Tibial nerve (tissue), 3 donors: ENCODE data around the gene FAM131C.

ENCODE experiments used
- POLR2A ChIP-seq, 2 donors: fragments of 450-650 bp; IDR thresholded peaks; one replicate each; pipeline ENCODE4 v1.6.1; 2017; ENCODE audit warnings: antibody characterized with exemption in 2 of 2, mild to moderate bottlenecking in 2 of 2, moderate library complexity in 2 of 2
- TF ChIP-seq, protein P1 (sequence below), 5 experiments: fragments of 200-600 bp in 3 of 5; fragments of 450-650 bp in 2 of 5; sonication (generic) in 3 of 5; IDR thresholded peaks; one replicate each; pipeline ENCODE4 v1.5.1; 2016 to 2019; ENCODE audit warnings: antibody characterized with exemption in 5 of 5, mild to moderate bottlenecking in 3 of 5, moderate library complexity in 2 of 5

GRCh38 chr1:16054598-16055540 is 18.6 kb downstream of the FAM131C start:
- no peak for TF ChIP-seq POLR2A (IDR thresholded peaks at IDR 0.05)
- TF ChIP-seq, protein P1, sequence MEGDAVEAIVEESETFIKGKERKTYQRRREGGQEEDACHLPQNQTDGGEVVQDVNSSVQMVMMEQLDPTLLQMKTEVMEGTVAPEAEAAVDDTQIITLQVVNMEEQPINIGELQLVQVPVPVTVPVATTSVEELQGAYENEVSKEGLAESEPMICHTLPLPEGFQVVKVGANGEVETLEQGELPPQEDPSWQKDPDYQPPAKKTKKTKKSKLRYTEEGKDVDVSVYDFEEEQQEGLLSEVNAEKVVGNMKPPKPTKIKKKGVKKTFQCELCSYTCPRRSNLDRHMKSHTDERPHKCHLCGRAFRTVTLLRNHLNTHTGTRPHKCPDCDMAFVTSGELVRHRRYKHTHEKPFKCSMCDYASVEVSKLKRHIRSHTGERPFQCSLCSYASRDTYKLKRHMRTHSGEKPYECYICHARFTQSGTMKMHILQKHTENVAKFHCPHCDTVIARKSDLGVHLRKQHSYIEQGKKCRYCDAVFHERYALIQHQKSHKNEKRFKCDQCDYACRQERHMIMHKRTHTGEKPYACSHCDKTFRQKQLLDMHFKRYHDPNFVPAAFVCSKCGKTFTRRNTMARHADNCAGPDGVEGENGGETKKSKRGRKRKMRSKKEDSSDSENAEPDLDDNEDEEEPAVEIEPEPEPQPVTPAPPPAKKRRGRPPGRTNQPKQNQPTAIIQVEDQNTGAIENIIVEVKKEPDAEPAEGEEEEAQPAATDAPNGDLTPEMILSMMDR (IDR thresholded peaks at IDR 0.05), result no peak
